Measurements from ENCODE around the gene RPP25. TPM values are rescaled to one million over a fixed set of nuclear protein-coding genes. Genes with fewer than 3 reads are reported as not detected.

RPP25 gene
- total and polyA plus RNA-seq, 11 donors = 1.1 to 5.8 (median 2.1) TPM

DNA sequence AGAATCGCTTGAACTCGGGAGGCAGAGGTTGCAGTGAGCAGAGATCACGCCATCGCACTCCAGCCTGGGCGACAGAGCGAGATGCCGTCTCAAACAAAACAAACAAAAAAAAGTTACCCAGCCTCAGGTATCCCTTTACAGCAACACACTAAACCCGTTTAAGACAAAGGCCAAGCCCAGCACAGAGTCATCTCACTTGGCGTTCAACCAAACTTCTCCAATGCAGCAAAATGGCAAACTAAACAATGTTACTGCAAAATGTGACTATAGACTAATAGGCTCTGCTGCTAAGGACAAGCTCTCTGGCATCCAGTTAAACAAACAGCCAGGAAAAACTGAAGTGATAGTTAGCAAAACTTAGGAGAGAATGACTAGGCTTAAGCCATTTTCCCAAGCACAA, 43.5 kb downstream of the RPP25 start:
- TF ChIP-seq, protein P1, sequence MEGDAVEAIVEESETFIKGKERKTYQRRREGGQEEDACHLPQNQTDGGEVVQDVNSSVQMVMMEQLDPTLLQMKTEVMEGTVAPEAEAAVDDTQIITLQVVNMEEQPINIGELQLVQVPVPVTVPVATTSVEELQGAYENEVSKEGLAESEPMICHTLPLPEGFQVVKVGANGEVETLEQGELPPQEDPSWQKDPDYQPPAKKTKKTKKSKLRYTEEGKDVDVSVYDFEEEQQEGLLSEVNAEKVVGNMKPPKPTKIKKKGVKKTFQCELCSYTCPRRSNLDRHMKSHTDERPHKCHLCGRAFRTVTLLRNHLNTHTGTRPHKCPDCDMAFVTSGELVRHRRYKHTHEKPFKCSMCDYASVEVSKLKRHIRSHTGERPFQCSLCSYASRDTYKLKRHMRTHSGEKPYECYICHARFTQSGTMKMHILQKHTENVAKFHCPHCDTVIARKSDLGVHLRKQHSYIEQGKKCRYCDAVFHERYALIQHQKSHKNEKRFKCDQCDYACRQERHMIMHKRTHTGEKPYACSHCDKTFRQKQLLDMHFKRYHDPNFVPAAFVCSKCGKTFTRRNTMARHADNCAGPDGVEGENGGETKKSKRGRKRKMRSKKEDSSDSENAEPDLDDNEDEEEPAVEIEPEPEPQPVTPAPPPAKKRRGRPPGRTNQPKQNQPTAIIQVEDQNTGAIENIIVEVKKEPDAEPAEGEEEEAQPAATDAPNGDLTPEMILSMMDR (IDR thresholded peaks at IDR 0.05) = no peak
- no peak for TF ChIP-seq POLR2A (IDR thresholded peaks at IDR 0.05)

GRCh38 chr15:74908635-74909034, 47.9 kb downstream of the RPP25 start:
- Histone ChIP-seq H3K36me3 (peaks cover 0 to 52% (median 34%) of the 10 kb centered on the region in 9 donors), H3K4me1 (peaks cover 0 to 25% (median 17%) of the 10 kb centered on the region in 12 donors), H3K9me3 (no peaks in the 10 kb centered on the region), H3K4me3 (no peak overlapping the region), H3K27me3 (no peaks in the 10 kb centered on the region), H3K27ac (peak overlapping the region in 2 of 12 donors; percentile 90 to 98)
- WGBS, 4 donors = 83 to 97% (median 93%) methylated on average over 4 of the region's 4 CpGs
- TF ChIP-seq POLR2A (IDR thresholded peaks at IDR 0.05) = no peak
- TF ChIP-seq, protein P1 (IDR thresholded peaks at IDR 0.05) = no peak
- intact Hi-C loops (cut with DNase I) = loop anchor here in 3 of 10 donors (5.0 to 10.0 kb wide), 3 partner anchors 36 to 66 kb away; partner anchors contain the start of genes ULK3 (in 2 of the 3) and SCAMP2 (in 1 of the 3)
- ATAC-seq = no peak
- DNase-seq = no peak

More for the DNA sequence above, 43.5 kb downstream of the RPP25 start:
- no peak for DNase-seq
- Histone ChIP-seq H3K27me3 (no peaks in the 10 kb centered on the region), H3K4me1 (no peaks in the 10 kb centered on the region), H3K27ac (no peak overlapping the region), H3K36me3 (peaks cover 4 to 83% (median 60%) of the 10 kb centered on the region in 9 donors), H3K4me3 (no peak overlapping the region), H3K9me3 (no peaks in the 10 kb centered on the region)
- intact Hi-C loops (cut with DNase I) = no loop called here
- WGBS, 4 donors = 86 to 91% (median 89%) methylated on average over 9 of the region's 9 CpGs
- ATAC-seq = no peak

GRCh38 chr15:74907163-74907870, 49.3 kb downstream of the RPP25 start:
- peak in 4 of 5 donors; percentile 51 to 81 (median 60) for DNase-seq
- Histone ChIP-seq H3K27ac (peak overlapping the region; percentile 90 to 99 (median 96)), H3K4me1 (peaks cover 0 to 25% (median 17%) of the 10 kb centered on the region in 12 donors), H3K27me3 (no peaks in the 10 kb centered on the region), H3K36me3 (peaks cover under 1 to 52% (median 34%) of the 10 kb centered on the region in 9 donors), H3K4me3 (peak overlapping the region; percentile 62 to 99 (median 86)), H3K9me3 (no peaks in the 10 kb centered on the region)
- intact Hi-C loops (cut with DNase I) = loop anchor here in 4 of 10 donors (2.0 to 10.0 kb wide), 5 partner anchors 29 to 65 kb away; partner anchors contain the start of genes ULK3 (in 2 of the 4), COX5A (in 1 of the 4) and SCAMP2 (in 1 of the 4)
- ATAC-seq = peak; percentile 79 to 86 (median 82)
- 29 to 40% (median 30%) methylated on average over 8 of the region's 8 CpGs for WGBS, 4 donors
- TF ChIP-seq POLR2A (IDR thresholded peaks at IDR 0.05) = no peak
- TF ChIP-seq, protein P1 (IDR thresholded peaks at IDR 0.05) = no peak

Measured in heart left ventricle (tissue), 16 donors.